ENCODE measurements around the gene MT1G. TPM values are rescaled to one million over a fixed set of nuclear protein-coding genes. Genes with fewer than 3 reads are reported as not detected.

Gene MT1G
- total and polyA plus RNA-seq, 7 experiments from 2014 or later = 1.2 to 36.1 TPM; not detected in 5

DNA sequence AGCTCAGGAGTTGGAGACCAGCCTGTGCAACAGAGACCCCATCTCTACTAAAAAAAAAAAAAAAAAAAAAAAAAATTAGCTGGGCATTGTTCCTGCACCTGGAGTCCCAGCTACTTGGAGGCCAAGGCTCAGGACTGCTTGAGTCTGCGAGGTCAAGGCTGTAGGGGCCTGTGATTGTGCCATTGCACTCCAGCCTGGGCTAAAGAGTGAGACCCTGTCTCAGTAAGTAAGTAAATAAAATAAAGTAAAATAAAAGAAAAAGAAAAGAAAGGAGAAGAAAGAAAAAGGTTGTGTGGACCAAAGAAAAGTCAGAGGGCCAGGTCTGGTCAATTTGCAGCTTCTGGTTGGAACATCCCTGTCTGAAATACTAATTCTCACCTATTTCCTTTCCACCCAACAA is 32.8 kb upstream of the MT1G start:
- Mint-ChIP-seq H3K9me3 (peaks cover 0 to 18% (median 0%) of the 10 kb centered on the region in 11 donors), H3K4me1 (peaks cover 0 to 10% (median 9%) of the 10 kb centered on the region in 7 donors), H3K4me3 (no peak overlapping the region), H3K27me3 (peaks cover 0 to 3% (median 0%) of the 10 kb centered on the region in 5 donors), H3K36me3 (peaks cover 0 to 4% (median 0%) of the 10 kb centered on the region in 5 donors), H3K27ac (no peak overlapping the region)
- intact Hi-C loops (cut with micrococcal nuclease) = loop anchor here in 1 of 2 donors (10.0 kb wide), 1 partner anchor 276 kb away; the partner anchor contains the start of gene AMFR
- no peaks in the 10 kb centered on the region for H3K9me3 ChIP-seq (ENCODE audit: control insufficient read depth in 2 of 3, low read length in 3 of 3)
- ATAC-seq (no peak), DNase-seq (no peak)
- no peak overlapping the region for H3K4me3 ChIP-seq (ENCODE audit: low read length)
- peaks cover 0 to 5% of the 10 kb centered on the region in 2 donors for H3K4me1 ChIP-seq (ENCODE audit: control insufficient read depth in 2 of 2, insufficient read depth in 2 of 2, low read length in 2 of 2)
- H3K27ac ChIP-seq (ENCODE audit: low read depth, low read length) = no peak overlapping the region
- no peaks in the 10 kb centered on the region for H3K36me3 ChIP-seq (ENCODE audit: control insufficient read depth in 2 of 3, insufficient read depth in 3 of 3, low read length in 3 of 3)
- POLR2A ChIA-PET = interaction anchor here (0.6 to 3.7 kb wide), 4 partner anchors 16 to 181 kb away, joined by 3 to 16 read pairs (median 3); partner anchors contain the start of gene BBS2
- H3K27me3 ChIP-seq (ENCODE audit: control insufficient read depth in 2 of 2, insufficient read depth in 2 of 2, low read length in 2 of 2) = no peaks in the 10 kb centered on the region
- CTCF ChIA-PET = interaction anchor here (0.7 to 5.0 kb wide), 15 partner anchors 17 to 267 kb away, joined by 3 to 86 read pairs (median 6); partner anchors contain the start of gene MT1X

DNA sequence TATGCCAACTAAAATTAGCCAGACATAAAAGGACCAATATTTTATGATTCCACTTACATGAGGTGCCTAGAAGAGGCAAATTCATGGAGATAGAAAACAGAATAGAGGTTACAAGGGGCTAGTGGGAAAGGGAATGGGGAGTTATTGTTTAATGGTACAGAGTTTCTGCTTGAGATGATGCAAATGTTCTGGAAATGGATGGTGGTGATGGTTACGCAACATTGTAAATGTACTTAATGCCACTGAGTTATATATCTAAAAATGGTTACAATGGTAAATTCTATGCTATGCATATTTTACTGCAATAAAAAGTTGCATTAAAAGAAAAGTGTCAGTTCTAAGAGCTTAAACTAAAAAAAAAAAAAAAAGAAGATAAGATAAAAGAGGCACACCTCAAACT is 32.3 kb upstream of the MT1G start:
- H3K4me3 ChIP-seq (ENCODE audit: low read length) = no peak overlapping the region
- H3K27ac ChIP-seq (ENCODE audit: low read depth, low read length) = no peak overlapping the region
- POLR2A ChIA-PET = interaction anchor here (0.6 to 3.7 kb wide), 3 partner anchors 16 to 95 kb away, joined by 3 to 16 read pairs (median 3); no protein-coding TSS in a partner anchor
- CTCF ChIA-PET = interaction anchor here (0.8 to 5.0 kb wide), 9 partner anchors 17 to 186 kb away, joined by 3 to 86 read pairs (median 5); partner anchors contain the start of gene MT1X
- DNase-seq (no peak), ATAC-seq (no peak)
- H3K4me3 Mint-ChIP-seq = no peak overlapping the region
- peaks cover 0 to 3% (median 0%) of the 10 kb centered on the region in 5 donors for H3K27me3 Mint-ChIP-seq
- intact Hi-C loops (cut with micrococcal nuclease) = loop anchor here in 1 of 2 donors (10.0 kb wide), 1 partner anchor 275 kb away; the partner anchor contains the start of gene AMFR
- H3K36me3 ChIP-seq (ENCODE audit: control insufficient read depth in 2 of 3, insufficient read depth in 3 of 3, low read length in 3 of 3) = no peaks in the 10 kb centered on the region
- H3K4me1 ChIP-seq (ENCODE audit: control insufficient read depth in 2 of 2, insufficient read depth in 2 of 2, low read length in 2 of 2) = peaks cover 0 to 5% of the 10 kb centered on the region in 2 donors
- peak overlapping the region in 2 of 9 donors; percentile 45 to 76 for H3K27ac Mint-ChIP-seq
- H3K27me3 ChIP-seq (ENCODE audit: control insufficient read depth in 2 of 2, insufficient read depth in 2 of 2, low read length in 2 of 2) = no peaks in the 10 kb centered on the region
- H3K9me3 Mint-ChIP-seq = peaks cover 0 to 18% (median 0%) of the 10 kb centered on the region in 11 donors
- no peaks in the 10 kb centered on the region for H3K9me3 ChIP-seq (ENCODE audit: control insufficient read depth in 2 of 3, low read length in 3 of 3)
- H3K36me3 Mint-ChIP-seq = peaks cover 0 to 4% (median 0%) of the 10 kb centered on the region in 5 donors
- peaks cover 0 to 10% (median 9%) of the 10 kb centered on the region in 7 donors for H3K4me1 Mint-ChIP-seq

DNA sequence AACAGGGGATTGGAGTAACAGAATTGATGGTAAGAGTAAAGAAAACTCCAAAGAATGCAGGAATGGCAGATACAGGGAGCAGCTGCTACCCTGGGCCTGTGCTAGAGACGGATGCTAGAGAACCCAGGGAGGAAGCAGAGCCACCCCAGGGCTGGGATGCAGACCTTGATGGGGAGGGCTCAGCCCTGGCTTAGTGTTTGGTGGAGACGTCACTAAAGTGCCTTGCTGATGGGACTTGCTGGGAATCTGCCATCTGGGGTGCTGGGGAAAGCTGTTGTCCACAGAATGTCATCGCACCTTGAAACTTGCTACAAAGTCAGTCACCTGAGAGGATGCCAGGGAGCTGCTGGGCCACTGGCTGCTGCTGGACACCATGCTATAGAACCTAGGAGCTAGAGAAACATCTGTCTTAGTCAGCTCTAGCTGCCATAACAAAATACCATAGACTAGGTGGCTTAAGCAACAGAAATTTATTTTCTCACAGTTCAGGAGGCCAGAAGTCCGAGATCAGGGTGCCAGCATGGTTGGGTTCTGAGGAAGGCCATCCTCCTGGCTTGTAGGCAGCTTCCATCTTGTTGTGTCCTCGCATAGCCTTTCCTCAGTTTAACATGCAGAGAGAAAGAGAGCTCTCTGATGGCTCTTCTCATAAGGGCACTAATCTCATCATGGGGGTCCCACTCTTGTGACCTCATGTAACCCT is 29.7 kb upstream of the MT1G start:
- peak overlapping the region in 2 of 9 donors; percentile 46 to 51 for H3K27ac Mint-ChIP-seq
- peaks cover 0 to 5% (median 0%) of the 10 kb centered on the region in 5 donors for H3K27me3 Mint-ChIP-seq
- no peak overlapping the region for H3K4me3 Mint-ChIP-seq
- ChIA-PET POLR2A (interaction anchor here (0.6 to 1.6 kb wide), 3 partner anchors 15 to 25 kb away, joined by 3 to 8 read pairs (median 5); partner anchors contain the start of gene MT1X), CTCF (interaction anchor here (1.2 kb wide), 1 partner anchor 121 kb away, joined by 6 read pairs; no protein-coding TSS in a partner anchor)
- peaks cover 0 to 4% (median 0%) of the 10 kb centered on the region in 5 donors for H3K36me3 Mint-ChIP-seq
- DNase-seq (no peak), ATAC-seq (no peak)
- intact Hi-C loops (cut with micrococcal nuclease) = no loop called here
- Histone ChIP-seq H3K27ac (ENCODE audit: low read depth, low read length) (no peak overlapping the region), H3K36me3 (ENCODE audit: control insufficient read depth in 2 of 3, insufficient read depth in 3 of 3, low read length in 3 of 3) (no peaks in the 10 kb centered on the region), H3K4me3 (ENCODE audit: low read length) (no peak overlapping the region), H3K9me3 (ENCODE audit: control insufficient read depth in 2 of 3, low read length in 3 of 3) (no peaks in the 10 kb centered on the region), H3K4me1 (ENCODE audit: control insufficient read depth in 2 of 2, insufficient read depth in 2 of 2, low read length in 2 of 2) (peaks cover 0 to 5% of the 10 kb centered on the region in 2 donors), H3K27me3 (ENCODE audit: control insufficient read depth in 2 of 2, insufficient read depth in 2 of 2, low read length in 2 of 2) (no peaks in the 10 kb centered on the region)
- H3K9me3 Mint-ChIP-seq = peaks cover 0 to 18% (median 0%) of the 10 kb centered on the region in 11 donors
- peaks cover 0 to 10% (median 9%) of the 10 kb centered on the region in 7 donors for H3K4me1 Mint-ChIP-seq

DNA sequence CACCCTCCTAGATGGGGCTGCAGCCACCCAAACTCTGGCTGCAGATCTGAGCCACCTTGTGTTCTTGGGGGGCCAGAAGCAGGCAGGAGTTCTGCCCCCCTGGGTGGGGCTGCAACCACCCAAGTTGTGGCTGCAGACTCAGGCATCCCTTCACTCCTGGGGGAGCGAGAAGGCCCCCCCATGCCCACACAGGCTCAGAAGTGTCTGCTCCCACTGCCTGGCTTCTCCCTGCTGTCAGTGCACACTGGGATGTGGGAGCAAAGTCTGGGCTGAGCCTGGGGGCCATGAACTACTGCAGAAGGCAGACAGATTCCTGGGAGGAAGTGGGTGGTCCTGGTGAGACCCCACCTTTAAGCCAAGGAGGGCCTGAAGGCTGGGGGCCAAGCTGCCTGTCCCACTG is 27.4 kb upstream of the MT1G start:
- H3K9me3 ChIP-seq (ENCODE audit: control insufficient read depth in 2 of 3, low read length in 3 of 3) = no peaks in the 10 kb centered on the region
- no peaks in the 10 kb centered on the region for H3K4me1 ChIP-seq (ENCODE audit: control insufficient read depth in 2 of 2, insufficient read depth in 2 of 2, low read length in 2 of 2)
- DNase-seq (no peak), ATAC-seq (no peak)
- no peaks in the 10 kb centered on the region for H3K4me1 Mint-ChIP-seq
- peaks cover 0 to 18% (median 4%) of the 10 kb centered on the region in 11 donors for H3K9me3 Mint-ChIP-seq
- no peak overlapping the region for H3K4me3 Mint-ChIP-seq
- no peak overlapping the region for H3K4me3 ChIP-seq (ENCODE audit: low read length)
- no peak overlapping the region for H3K27ac Mint-ChIP-seq
- H3K36me3 ChIP-seq (ENCODE audit: control insufficient read depth in 2 of 3, insufficient read depth in 3 of 3, low read length in 3 of 3) = no peaks in the 10 kb centered on the region
- H3K27me3 Mint-ChIP-seq = peaks cover 0 to 6% (median 0%) of the 10 kb centered on the region in 5 donors
- no peaks in the 10 kb centered on the region for H3K27me3 ChIP-seq (ENCODE audit: control insufficient read depth in 2 of 2, insufficient read depth in 2 of 2, low read length in 2 of 2)
- POLR2A ChIA-PET = interaction anchor here (0.8 to 2.9 kb wide), 4 partner anchors 8 to 19 kb away, joined by 3 to 12 read pairs (median 4); partner anchors contain the start of gene MT1X
- peaks cover 0 to 4% (median 0%) of the 10 kb centered on the region in 5 donors for H3K36me3 Mint-ChIP-seq
- no peak overlapping the region for H3K27ac ChIP-seq (ENCODE audit: low read depth, low read length)
- intact Hi-C loops (cut with micrococcal nuclease) = no loop called here
- CTCF ChIA-PET = interaction anchor here (0.6 to 2.4 kb wide), 2 partner anchors 119 to 365 kb away, joined by 3 to 10 read pairs; no protein-coding TSS in a partner anchor

DNA sequence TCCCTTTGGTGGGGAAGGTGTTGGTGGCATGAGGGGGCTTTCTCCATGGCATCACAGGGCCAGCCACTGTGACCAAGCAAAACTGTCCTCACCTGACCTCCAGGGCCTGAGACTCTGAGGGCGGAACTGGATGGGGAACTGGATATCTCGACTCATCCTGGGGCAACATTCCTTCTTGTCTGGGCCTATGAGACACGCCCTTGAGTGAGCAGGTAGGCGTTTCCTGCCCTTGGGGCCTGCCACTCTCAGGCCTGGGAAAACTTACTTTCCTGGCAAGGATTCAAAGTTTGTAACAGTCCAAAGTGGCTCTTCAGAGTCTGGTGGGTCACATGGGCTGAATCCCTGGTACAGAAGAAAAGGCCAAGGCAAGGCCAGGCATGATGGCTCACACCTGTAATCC is 24.0 kb upstream of the MT1G start:
- POLR2A ChIA-PET = no interaction called here
- H3K9me3 ChIP-seq (ENCODE audit: control insufficient read depth in 2 of 3, low read length in 3 of 3) = no peaks in the 10 kb centered on the region
- no peak overlapping the region for H3K4me3 ChIP-seq (ENCODE audit: low read length)
- CTCF ChIA-PET = no interaction called here
- H3K27me3 ChIP-seq (ENCODE audit: control insufficient read depth in 2 of 2, insufficient read depth in 2 of 2, low read length in 2 of 2) = no peaks in the 10 kb centered on the region
- intact Hi-C loops (cut with micrococcal nuclease) = no loop called here
- Mint-ChIP-seq H3K27me3 (peaks cover 0 to 20% (median 0%) of the 10 kb centered on the region in 5 donors), H3K4me1 (peaks cover 0 to 3% (median 0%) of the 10 kb centered on the region in 7 donors), H3K27ac (no peak overlapping the region), H3K9me3 (peaks cover 0 to 8% (median 0%) of the 10 kb centered on the region in 11 donors), H3K36me3 (peaks cover 0 to 6% (median 4%) of the 10 kb centered on the region in 5 donors), H3K4me3 (no peak overlapping the region)
- no peaks in the 10 kb centered on the region for H3K4me1 ChIP-seq (ENCODE audit: control insufficient read depth in 2 of 2, insufficient read depth in 2 of 2, low read length in 2 of 2)
- no peaks in the 10 kb centered on the region for H3K36me3 ChIP-seq (ENCODE audit: control insufficient read depth in 2 of 3, insufficient read depth in 3 of 3, low read length in 3 of 3)
- no peak for DNase-seq
- H3K27ac ChIP-seq (ENCODE audit: low read depth, low read length) = no peak overlapping the region
- ATAC-seq = no peak

DNA sequence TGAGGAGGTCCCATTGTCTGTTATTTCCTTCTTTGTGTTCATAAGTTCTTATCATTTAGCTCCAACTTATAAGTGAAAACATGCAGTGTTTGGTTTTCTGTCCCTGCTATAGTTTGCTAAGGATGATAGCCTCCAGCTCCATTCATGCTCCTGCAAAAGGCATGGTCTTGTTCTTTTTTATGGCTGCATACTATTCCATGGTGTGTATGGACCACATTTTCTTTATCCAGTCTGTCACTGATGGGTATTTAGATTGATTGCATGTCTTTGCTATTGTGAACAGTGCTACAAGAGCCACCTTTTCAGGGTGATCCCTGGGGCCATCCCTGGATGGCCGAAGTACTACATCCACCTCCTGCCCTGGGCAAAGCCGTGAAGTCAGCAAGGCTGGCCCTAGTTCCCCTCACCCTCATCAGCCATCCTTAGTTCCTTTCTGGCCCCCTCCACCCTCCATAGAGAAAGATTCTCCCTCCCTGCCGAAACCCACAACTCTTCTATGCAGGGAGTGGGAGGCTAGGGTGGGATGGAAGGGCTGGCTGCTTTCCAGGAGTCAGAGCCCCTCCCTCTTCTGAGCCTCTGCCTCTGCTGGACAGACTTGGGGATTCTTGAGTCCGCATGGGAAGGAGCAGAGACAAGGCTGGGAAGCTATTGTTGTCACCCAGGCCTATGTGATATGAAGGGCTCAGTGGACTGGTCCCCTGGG is 22.7 kb upstream of the MT1G start:
- Mint-ChIP-seq H3K4me3 (no peak overlapping the region), H3K9me3 (peaks cover 0 to 11% (median 4%) of the 10 kb centered on the region in 11 donors), H3K27me3 (peaks cover 0 to 18% (median 0%) of the 10 kb centered on the region in 5 donors), H3K36me3 (peaks cover 0 to 13% (median 9%) of the 10 kb centered on the region in 5 donors), H3K27ac (no peak overlapping the region), H3K4me1 (peaks cover 0 to 3% (median 0%) of the 10 kb centered on the region in 7 donors)
- DNase-seq (no peak), ATAC-seq (no peak)
- H3K4me1 ChIP-seq (ENCODE audit: control insufficient read depth in 2 of 2, insufficient read depth in 2 of 2, low read length in 2 of 2) = no peaks in the 10 kb centered on the region
- intact Hi-C loops (cut with micrococcal nuclease) = no loop called here
- ChIA-PET CTCF (no interaction called here), POLR2A (no interaction called here)
- no peak overlapping the region for H3K27ac ChIP-seq (ENCODE audit: low read depth, low read length)
- no peaks in the 10 kb centered on the region for H3K36me3 ChIP-seq (ENCODE audit: control insufficient read depth in 2 of 3, insufficient read depth in 3 of 3, low read length in 3 of 3)
- H3K4me3 ChIP-seq (ENCODE audit: low read length) = no peak overlapping the region
- H3K9me3 ChIP-seq (ENCODE audit: control insufficient read depth in 2 of 3, low read length in 3 of 3) = no peaks in the 10 kb centered on the region
- H3K27me3 ChIP-seq (ENCODE audit: control insufficient read depth in 2 of 2, insufficient read depth in 2 of 2, low read length in 2 of 2) = no peaks in the 10 kb centered on the region
